DOHH2 (cell line): ENCODE results near the gene CDKL5.

ENCODE experiments used
- H3F3A ChIP-seq: fragments of 200-600 bp; sonication (generic), shearing (Covaris generic); 2 replicates; pipeline ENCODE4 v1.6.0; 2016; ENCODE audit warnings: antibody characterized with exemption, mild to moderate bottlenecking; ENCODE audit not compliant: control insufficient read depth, insufficient read depth
- H3K27ac ChIP-seq: fragments of 200-600 bp; sonication (generic); 2 replicates; pipeline ENCODE4 v1.5.1; 2014; ENCODE audit warnings: low read depth, mild to moderate bottlenecking, low read length, moderate library complexity
- H3K27me3 ChIP-seq: fragments of 200-600 bp; sonication (generic); 2 replicates; pipeline ENCODE4 v1.6.1; 2014; ENCODE audit warnings: mild to moderate bottlenecking, low read length, mixed read lengths; ENCODE audit not compliant: control insufficient read depth
- H3K36me3 ChIP-seq: fragments of 200-600 bp; sonication (generic); 2 replicates; pipeline ENCODE4 v1.6.1; 2014; ENCODE audit warnings: mild to moderate bottlenecking, low read length, moderate library complexity, mixed read lengths; ENCODE audit not compliant: control insufficient read depth
- H3K4me1 ChIP-seq: fragments of 200-600 bp; sonication (generic); 2 replicates; pipeline ENCODE4 v1.6.1; 2014; ENCODE audit warnings: mild to moderate bottlenecking, low read length, mixed read lengths; ENCODE audit not compliant: control insufficient read depth
- H3K4me2 ChIP-seq: fragments of 200-600 bp; sonication (generic); 2 replicates; pipeline ENCODE4 v1.6.0; 2014; ENCODE audit warnings: mild to moderate bottlenecking, low read length, moderate library complexity
- H3K4me3 ChIP-seq: fragments of 200-600 bp; sonication (generic); 2 replicates; pipeline ENCODE4 v1.5.1; 2014; ENCODE audit warnings: mild to moderate bottlenecking, low read length, mixed read lengths
- H3K79me2 ChIP-seq: fragments of 200-600 bp; sonication (generic); 2 replicates; pipeline ENCODE4 v1.6.1; 2014; ENCODE audit warnings: mild to moderate bottlenecking, low read length, mixed read lengths; ENCODE audit not compliant: control insufficient read depth
- H3K9me2 ChIP-seq: fragments of 200-600 bp; sonication (generic); replicated peaks from 2 replicates; pipeline ENCODE4 v1.6.1; 2014; ENCODE audit warnings: mild to moderate bottlenecking, low read length, mixed read lengths; ENCODE audit not compliant: control insufficient read depth
- H3K9me3 ChIP-seq: fragments of 200-600 bp; sonication (generic); 2 replicates; pipeline ENCODE4 v1.6.1; 2014; ENCODE audit warnings: antibody characterized with exemption, low read length, mixed read lengths; ENCODE audit not compliant: control insufficient read depth, insufficient read depth
- H4K20me1 ChIP-seq: fragments of 200-600 bp; sonication (generic); 2 replicates; pipeline ENCODE4 v1.6.0; 2014; ENCODE audit warnings: low read depth, mild to moderate bottlenecking, antibody characterized with exemption, low read length, moderate library complexity; ENCODE audit not compliant: control insufficient read depth, insufficient read depth
- CTCF ChIP-seq: fragments of 200-600 bp; sonication (generic); IDR thresholded peaks from one replicate; pipeline ENCODE4 v1.5.1; 2014; ENCODE audit warnings: antibody characterized with exemption, mild to moderate bottlenecking, low read depth, low read length; ENCODE audit not compliant: poor library complexity, severe bottlenecking
- EZH2phosphoT487 ChIP-seq: fragments of 200-600 bp; sonication (generic); IDR thresholded peaks from 2 replicates; pipeline ENCODE4 v1.6.1; 2017; ENCODE audit warnings: borderline replicate concordance, mild to moderate bottlenecking, antibody characterized with exemption, low read length, moderate library complexity, mixed read lengths

The CDKL5 gene

GRCh38 chrX:18471296-18471695 lies 45.9 kb downstream of the CDKL5 start:
- Histone ChIP-seq H3K4me2 (no peak overlapping the region), H3K4me1 (no peaks in the 10 kb centered on the region), H3F3A (no peaks in the 10 kb centered on the region), H4K20me1 (no peaks in the 10 kb centered on the region), H3K9me2 (no peaks in the 10 kb centered on the region), H3K27ac (no peak overlapping the region), H3K79me2 (no peaks in the 10 kb centered on the region), H3K9me3 (no peaks in the 10 kb centered on the region), H3K4me3 (no peak overlapping the region), H3K36me3 (no peaks in the 10 kb centered on the region), H3K27me3 (no peaks in the 10 kb centered on the region)
- TF ChIP-seq EZH2phosphoT487, result no peak
- TF ChIP-seq CTCF, result no peak

GRCh38 chrX:18490806-18491555 lies 65.6 kb downstream of the CDKL5 start:
- Histone ChIP-seq H3K9me2 (no peaks in the 10 kb centered on the region), H3K79me2 (no peaks in the 10 kb centered on the region), H4K20me1 (no peaks in the 10 kb centered on the region), H3K4me1 (no peaks in the 10 kb centered on the region), H3K36me3 (no peaks in the 10 kb centered on the region), H3F3A (no peaks in the 10 kb centered on the region), H3K27ac (no peak overlapping the region), H3K4me2 (no peak overlapping the region), H3K27me3 (no peaks in the 10 kb centered on the region), H3K4me3 (no peak overlapping the region), H3K9me3 (no peaks in the 10 kb centered on the region)
- TF ChIP-seq EZH2phosphoT487 (no peak), CTCF (no peak)

DNA sequence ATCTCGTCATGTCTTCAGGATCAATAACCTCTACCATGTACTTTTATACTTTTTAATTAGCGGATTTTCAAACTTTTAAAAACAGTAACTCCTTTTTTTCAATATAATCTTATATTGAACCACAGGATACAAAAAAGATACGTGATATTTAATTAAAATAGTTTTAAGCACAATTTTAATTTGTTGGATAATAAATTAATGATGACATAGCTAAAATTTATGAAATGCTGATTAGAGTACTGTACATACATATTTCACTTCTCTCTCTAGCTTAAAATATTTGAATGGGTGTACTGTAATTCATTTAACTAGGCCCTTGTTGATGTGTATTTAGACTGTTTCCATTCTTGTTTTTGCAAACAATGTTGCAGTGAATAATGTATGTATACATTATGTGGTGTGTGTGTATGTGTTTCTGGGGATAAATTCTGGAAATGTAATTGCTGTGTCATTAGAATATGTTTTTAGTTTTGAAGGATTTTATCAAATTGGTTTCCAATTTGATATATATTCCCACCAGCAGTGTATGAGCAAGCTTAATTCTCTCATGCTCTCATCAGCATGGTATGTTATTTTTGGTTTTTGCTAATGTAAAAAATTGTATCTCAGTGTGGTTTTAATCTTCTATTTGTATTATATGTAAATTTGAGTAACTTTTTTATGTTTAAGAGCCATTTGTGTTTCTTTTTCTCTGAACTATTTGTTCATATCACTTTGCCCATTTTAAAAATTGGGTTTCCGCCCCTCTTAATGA lies 66.4 kb downstream of the CDKL5 start:
- Histone ChIP-seq H4K20me1 (no peaks in the 10 kb centered on the region), H3K27ac (no peak overlapping the region), H3K36me3 (no peaks in the 10 kb centered on the region), H3K9me2 (no peaks in the 10 kb centered on the region), H3K79me2 (no peaks in the 10 kb centered on the region), H3F3A (no peaks in the 10 kb centered on the region), H3K4me1 (no peaks in the 10 kb centered on the region), H3K4me3 (no peak overlapping the region), H3K27me3 (no peaks in the 10 kb centered on the region), H3K9me3 (no peaks in the 10 kb centered on the region), H3K4me2 (no peak overlapping the region)
- no peak for TF ChIP-seq EZH2phosphoT487
- TF ChIP-seq CTCF, result no peak
